Activated T-cell treated with anti-CD3 and anti-CD28 coated beads for 4 hours (primary cell): ENCODE data around the gene MYO1D.

Experiments used
- DNase-seq: peaks from one replicate; pipeline ENCODE4 v3.0.0-alpha.2; 2020

The MYO1D gene

DNA sequence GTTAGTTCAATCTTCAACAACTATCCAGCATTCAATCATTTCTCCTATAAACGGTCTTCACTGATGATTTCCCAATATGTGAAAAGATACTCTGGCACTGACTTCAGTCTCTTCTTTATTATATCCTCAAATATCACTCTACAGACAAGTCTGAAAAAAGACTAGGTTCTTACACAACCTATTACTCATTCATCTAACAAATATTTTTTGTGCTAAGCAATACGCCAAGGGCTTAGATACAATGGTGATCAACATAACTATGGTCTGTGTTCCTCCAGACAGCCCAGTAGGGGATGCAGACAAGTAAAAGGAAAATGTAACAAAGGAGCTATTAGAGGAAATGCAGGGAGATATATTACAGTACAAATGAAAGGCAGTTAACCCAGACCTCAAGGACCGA lies 63.9 kb downstream of the MYO1D start:
- no peak for DNase-seq

GRCh38 chr17:32810690-32811089 lies 66.2 kb downstream of the MYO1D start:
- DNase-seq = no peak

GRCh38 chr17:32807577-32807976 lies 69.3 kb downstream of the MYO1D start:
- DNase-seq = no peak

DNA sequence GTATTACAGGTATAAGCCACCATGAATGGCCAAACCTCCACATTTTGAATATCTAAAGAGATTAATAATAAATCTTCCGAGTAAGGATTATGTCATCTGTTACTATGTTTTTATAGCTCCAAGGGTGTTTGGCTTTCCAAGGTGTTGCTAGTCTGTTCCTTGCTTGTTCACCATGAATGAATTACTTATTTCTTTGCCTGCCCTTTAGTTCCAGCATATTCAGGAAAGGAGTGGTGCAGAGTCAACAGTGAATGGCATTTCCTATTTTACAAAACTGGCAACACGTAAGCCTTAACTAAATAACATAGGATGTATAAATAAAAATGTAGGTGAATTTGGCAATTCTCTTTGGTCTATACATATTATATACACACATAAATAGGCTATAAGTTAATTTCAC lies 70.3 kb downstream of the MYO1D start:
- no peak for DNase-seq

DNA sequence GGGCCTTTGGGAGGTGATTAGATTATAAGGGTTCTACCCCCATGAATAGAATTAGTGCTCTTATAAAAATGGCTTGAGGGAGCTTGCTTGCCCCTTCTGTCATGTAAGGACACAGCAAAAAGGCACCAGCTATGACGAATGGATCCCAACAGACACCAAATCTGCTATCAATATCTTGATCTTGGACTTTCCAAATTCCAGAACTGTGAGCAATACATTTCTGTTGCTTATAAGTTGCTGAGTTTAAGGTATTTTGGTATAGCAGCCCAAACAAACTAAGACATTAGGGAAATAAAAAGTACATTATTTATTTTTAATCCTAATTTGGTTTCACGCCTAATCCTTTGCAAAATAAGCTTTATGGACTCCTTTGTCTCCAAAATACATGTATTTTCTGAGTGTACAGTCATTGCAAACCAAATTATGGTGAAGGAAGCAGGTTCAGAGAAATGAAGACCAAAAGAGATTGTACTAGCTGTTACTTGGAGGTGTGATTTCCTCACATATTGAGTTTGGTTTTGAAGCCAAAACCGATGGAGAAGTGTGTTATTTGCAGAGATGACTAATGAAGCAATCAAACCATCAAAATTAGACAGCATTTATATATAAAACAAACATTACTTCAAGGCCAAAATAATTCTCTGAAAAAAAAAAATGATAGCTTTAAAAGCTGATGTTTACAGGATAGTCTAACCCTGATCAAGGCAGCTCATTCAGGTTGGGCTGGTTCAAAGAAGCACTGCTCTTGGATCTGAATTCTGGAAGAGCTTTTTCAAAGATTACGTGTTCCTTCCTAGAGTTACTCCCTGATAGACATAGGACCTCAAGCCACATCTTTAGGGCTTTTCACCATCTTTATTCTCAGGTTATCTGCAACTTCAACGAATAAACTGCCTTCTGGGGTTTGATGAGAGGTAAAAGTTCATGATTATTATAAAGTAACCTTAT lies 71.6 kb downstream of the MYO1D start:
- DNase-seq = no peak

DNA sequence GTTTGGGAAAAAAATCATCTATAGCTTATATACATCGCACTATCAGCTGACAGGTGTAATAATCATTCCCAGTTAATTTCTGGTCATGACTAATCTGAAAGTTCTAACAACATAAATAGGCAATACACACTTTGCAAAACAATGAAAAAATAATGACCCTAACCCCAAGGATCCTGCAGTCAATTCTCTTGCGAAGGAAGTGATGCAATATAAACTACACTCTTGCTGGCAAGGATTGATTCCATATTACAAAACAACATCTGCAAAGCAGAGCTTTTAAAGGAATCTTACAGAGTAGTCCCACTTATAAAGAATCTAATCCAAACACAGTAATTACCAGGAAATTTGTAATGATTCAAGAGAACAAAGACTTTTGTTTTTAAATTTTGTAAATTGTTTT lies 73.4 kb downstream of the MYO1D start:
- DNase-seq = no peak

- no peak for DNase-seq
These were observed 74.6 kb downstream of the MYO1D start for GRCh38 chr17:32802306-32802705.

GRCh38 chr17:32801641-32802040 lies 75.3 kb downstream of the MYO1D start:
- no peak for DNase-seq

DNA sequence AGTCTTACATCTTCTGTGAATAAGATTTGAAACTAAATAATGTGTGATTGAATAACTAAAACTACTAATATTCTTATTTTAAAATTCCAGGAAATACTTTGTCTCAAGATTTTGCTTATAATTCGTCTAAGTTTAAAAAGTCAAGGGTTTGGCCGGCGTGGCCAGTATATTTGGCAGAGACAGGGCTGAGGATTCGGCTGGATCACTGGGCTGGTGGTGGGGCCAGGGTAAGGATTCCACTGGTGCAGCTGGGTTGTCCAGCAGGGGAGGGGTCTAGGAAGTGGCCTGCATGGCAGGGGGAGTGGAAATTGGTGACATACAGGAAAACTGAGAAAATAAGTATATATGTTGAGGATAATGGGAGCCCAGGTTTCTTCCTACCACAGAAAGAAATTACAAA lies 75.7 kb downstream of the MYO1D start:
- no peak for DNase-seq

DNA sequence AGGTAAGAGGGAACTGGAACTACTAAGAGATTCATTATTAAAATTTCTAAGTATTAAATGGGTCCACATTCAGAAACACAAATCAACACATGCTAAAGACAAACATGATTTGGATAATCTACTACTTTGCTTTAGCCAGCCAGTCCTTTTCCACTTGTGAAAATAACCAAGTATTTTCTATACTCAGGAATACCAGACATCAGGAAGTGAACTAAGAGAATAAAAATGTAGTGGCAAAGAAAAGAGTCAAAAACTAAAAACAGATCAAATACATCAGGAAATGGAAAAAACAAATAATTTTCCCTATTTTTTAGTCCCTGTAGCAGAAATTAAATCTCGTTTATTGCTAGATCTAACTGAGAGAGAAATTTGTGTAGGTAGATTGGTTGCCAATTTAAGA lies 78.0 kb downstream of the MYO1D start:
- no peak for DNase-seq

GRCh38 chr17:32795339-32795979 lies 81.5 kb downstream of the MYO1D start:
- no peak for DNase-seq

GRCh38 chr17:32794533-32795246 lies 82.2 kb downstream of the MYO1D start:
- no peak for DNase-seq

GRCh38 chr17:32793841-32794240 lies 83.1 kb downstream of the MYO1D start:
- DNase-seq = no peak

GRCh38 chr17:32792207-32792606 lies 84.7 kb downstream of the MYO1D start:
- no peak for DNase-seq

DNA sequence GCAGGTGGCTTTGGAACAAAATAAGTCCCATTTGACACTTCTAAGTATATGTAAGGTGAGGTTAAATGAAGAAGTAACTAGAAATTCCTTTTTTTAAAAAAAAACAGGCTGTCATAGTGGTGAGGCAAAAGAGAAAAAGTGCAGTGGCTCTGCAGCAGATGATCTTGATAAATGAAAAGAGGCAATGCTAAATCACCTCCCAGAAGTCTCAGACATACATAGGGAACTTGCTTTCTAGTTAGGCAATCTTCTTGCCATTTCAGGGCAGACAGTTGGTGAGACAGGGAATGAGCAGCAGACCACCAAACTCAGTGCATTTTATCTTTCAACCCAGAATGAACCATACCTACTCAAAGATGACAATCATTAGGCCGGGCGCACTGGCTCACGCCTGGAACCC lies 90.8 kb downstream of the MYO1D start:
- DNase-seq = no peak

DNA sequence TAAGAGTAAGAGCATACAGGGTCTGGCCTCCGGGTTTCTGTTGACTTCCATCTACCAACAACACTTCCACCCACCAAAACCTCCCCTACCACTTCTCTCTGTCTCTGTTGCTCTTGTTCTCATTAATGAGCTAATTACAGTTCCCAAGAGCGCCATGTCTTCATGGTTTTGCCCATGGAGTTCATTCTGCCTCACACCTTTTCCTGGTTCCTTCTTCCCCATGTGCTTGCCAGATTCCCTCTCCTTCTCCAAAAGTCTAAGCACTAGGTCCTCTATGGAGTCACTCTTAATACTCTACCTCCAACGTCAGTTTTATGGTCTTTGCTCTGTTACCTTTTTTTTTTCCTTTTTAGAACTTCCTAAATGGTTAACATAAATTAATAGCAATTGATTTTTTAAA lies 92.8 kb downstream of the MYO1D start:
- DNase-seq = no peak

- no peak for DNase-seq
These were observed 93.3 kb downstream of the MYO1D start for GRCh38 chr17:32783602-32784001.

- no peak for DNase-seq
These were observed 96.2 kb downstream of the MYO1D start for GRCh38 chr17:32780721-32781120.

DNA sequence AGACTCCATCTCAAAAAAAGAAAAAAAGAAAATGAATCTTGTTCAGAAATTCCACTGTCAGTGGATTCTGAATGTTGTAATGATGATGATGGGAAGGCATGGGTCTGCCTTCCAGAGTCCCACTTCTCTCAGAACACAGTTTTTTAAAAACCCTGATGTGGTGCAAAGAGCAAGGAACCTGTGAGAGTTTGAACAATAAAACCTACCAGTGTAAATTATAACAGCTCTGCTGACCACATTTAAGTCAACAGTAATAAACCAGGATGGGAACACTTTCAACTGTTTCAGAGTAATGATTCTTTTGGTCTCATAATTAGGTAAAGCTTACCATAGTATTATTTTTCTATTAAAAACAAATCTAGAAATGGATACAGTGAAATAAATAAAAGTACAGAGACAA lies 99.0 kb downstream of the MYO1D start:
- no peak for DNase-seq

DNA sequence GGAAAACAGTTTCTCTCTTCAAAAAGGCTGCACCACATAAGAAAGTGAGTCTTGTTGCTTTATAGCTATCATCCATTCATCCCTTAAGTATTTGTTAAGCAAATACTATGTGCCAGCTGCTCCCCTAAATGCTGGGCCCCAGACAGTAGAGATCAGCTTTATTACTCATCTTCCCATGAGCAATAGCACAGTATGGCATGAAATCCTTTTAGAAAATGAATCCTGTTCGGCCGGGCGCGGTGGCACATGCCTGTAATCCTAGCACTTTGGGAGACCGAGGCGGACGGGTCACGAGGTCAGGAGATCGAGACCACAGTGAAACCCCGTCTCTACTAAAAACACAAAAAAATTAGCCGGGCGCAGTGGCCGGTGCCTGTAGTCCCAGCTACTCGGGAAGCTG lies 99.5 kb downstream of the MYO1D start:
- no peak for DNase-seq

GRCh38 chr17:32774695-32775084 lies 102.2 kb downstream of the MYO1D start:
- DNase-seq = no peak

GRCh38 chr17:32773856-32774694 lies 102.8 kb downstream of the MYO1D start:
- no peak for DNase-seq
